Gastroesophageal sphincter (tissue), 3 donors: ENCODE results near the gene ELOB.

Experiments used
- EP300 ChIP-seq: sonication (generic); formaldehyde crosslinking; IDR thresholded peaks from one replicate; pipeline ENCODE4 v1.6.1; 2017; ENCODE audit warnings: antibody characterized with exemption, mild to moderate bottlenecking
- POLR2A ChIP-seq, 2 donors: fragments of 450-650 bp; IDR thresholded peaks; one replicate each; pipeline ENCODE4 v1.6.1; 2017; ENCODE audit warnings: antibody characterized with exemption in 2 of 2, mild to moderate bottlenecking in 2 of 2, moderate library complexity in 1 of 2
- POLR2AphosphoS5 ChIP-seq: sonication (generic); formaldehyde crosslinking; IDR thresholded peaks from one replicate; pipeline ENCODE4 v1.6.1; 2017; ENCODE audit warnings: antibody characterized with exemption
- TF ChIP-seq, protein P1 (sequence below), 4 experiments: fragments of 200-600 bp in 2 of 4; fragments of 450-650 bp in 2 of 4; sonication (generic) in 1 of 4; IDR thresholded peaks; one replicate each; pipeline ENCODE4 v1.5.1; 2017 to 2019; ENCODE audit warnings: antibody characterized with exemption in 4 of 4, mild to moderate bottlenecking in 2 of 4, moderate library complexity in 2 of 4

DNA sequence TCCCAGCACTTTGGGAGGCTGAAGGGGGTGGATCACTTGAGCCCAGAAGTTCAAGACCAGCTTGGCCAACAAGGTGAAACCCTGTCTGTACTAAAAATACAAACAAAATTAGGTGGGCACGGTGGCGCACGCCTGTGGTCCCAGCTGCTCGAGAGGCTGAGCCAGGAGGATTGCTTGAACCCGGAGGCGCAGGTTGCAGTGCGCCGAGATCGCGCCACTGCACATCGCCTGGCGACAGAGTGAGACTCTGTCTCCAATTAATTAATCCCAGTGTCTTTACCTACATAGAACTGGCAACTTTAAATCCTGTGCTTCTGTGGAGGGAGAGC, 1.5 kb upstream of the ELOB start:
- TF ChIP-seq, protein P1, sequence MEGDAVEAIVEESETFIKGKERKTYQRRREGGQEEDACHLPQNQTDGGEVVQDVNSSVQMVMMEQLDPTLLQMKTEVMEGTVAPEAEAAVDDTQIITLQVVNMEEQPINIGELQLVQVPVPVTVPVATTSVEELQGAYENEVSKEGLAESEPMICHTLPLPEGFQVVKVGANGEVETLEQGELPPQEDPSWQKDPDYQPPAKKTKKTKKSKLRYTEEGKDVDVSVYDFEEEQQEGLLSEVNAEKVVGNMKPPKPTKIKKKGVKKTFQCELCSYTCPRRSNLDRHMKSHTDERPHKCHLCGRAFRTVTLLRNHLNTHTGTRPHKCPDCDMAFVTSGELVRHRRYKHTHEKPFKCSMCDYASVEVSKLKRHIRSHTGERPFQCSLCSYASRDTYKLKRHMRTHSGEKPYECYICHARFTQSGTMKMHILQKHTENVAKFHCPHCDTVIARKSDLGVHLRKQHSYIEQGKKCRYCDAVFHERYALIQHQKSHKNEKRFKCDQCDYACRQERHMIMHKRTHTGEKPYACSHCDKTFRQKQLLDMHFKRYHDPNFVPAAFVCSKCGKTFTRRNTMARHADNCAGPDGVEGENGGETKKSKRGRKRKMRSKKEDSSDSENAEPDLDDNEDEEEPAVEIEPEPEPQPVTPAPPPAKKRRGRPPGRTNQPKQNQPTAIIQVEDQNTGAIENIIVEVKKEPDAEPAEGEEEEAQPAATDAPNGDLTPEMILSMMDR (IDR thresholded peaks at IDR 0.05), result no peak
- TF ChIP-seq POLR2A (IDR thresholded peaks at IDR 0.05) (no peak), POLR2AphosphoS5 (no peak), EP300 (no peak)
